Gastrocnemius medialis (tissue), 4 donors: ENCODE measurements around the gene SLC1A1. TPM values are rescaled to one million over a fixed set of nuclear protein-coding genes. Genes with fewer than 3 reads are reported as not detected.
A peak's percentile ranks its signal among the peaks of the same experiment; 100 is the strongest.

Experiments used
- ATAC-seq, 2 donors: fragments of 150-250 bp; one replicate each; pipeline ENCODE4 v1.9.1; 2016
- DNase-seq, 2 donors: peaks; one replicate each; pipeline ENCODE4 v3.0.0-alpha.2; 2019
- H3K27ac ChIP-seq, 4 donors: fragments of 200-600 bp; sonication (generic); 1 replicate in 1 of 4; 2 replicates in 3 of 4; pipeline ENCODE4 v1.5.1; 2016 to 2018; ENCODE audit warnings: mild to moderate bottlenecking in 2 of 4, moderate library complexity in 1 of 4
- H3K27me3 ChIP-seq, 3 donors: fragments of 200-600 bp; sonication (generic) in 2 of 3; 1 replicate in 1 of 3; 2 replicates in 2 of 3; pipeline versions ENCODE4 v1.5.1 to v1.6.0; 2016 to 2019; ENCODE audit warnings: mild to moderate bottlenecking in 1 of 3, moderate library complexity in 1 of 3
- H3K36me3 ChIP-seq, 2 donors: fragments of 200-600 bp; sonication (generic) in 1 of 2; one replicate each; pipeline ENCODE4 v1.5.1; 2017 to 2018
- H3K4me1 ChIP-seq, 2 donors: fragments of 200-600 bp; sonication (generic) in 1 of 2; one replicate each; pipeline ENCODE4 v1.5.1; 2016 to 2017; ENCODE audit warnings: mild to moderate bottlenecking in 2 of 2
- H3K4me3 ChIP-seq, 4 donors: fragments of 200-600 bp; sonication (generic) in 3 of 4; 1 replicate in 1 of 4; 2 replicates in 3 of 4; pipeline ENCODE4 v1.5.1; 2016 to 2019; ENCODE audit warnings: mild to moderate bottlenecking in 2 of 4
- H3K9me3 ChIP-seq, 3 donors: fragments of 200-600 bp; sonication (generic) in 2 of 3; 1 replicate in 1 of 3; 2 replicates in 2 of 3; pipeline ENCODE4 v1.5.1; 2016 to 2019
- CTCF ChIP-seq, 5 experiments: fragments of 450-650 bp in 3 of 5; fragments of 200-600 bp in 2 of 5; sonication (generic) in 2 of 5; IDR thresholded peaks in 4 of 5; conservative IDR thresholded peaks in 1 of 5; 1 replicate in 4 of 5; 2 replicates in 1 of 5; pipeline ENCODE4 v1.5.1; 2016 to 2019; ENCODE audit warnings: antibody characterized with exemption in 5 of 5, mild to moderate bottlenecking in 3 of 5, moderate library complexity in 3 of 5
- POLR2A ChIP-seq, 2 donors: fragments of 450-650 bp; IDR thresholded peaks; one replicate each; pipeline ENCODE4 v1.6.1; 2017; ENCODE audit warnings: antibody characterized with exemption in 2 of 2, mild to moderate bottlenecking in 2 of 2, moderate library complexity in 2 of 2
- in situ Hi-C, 4 donors: fragments of 200-750 bp; cut with MboI; loops; one replicate each; pipeline versions ENCODE4 v1.15.0 to v1.8.0; 2017; ENCODE audit warnings: low sequenced_read_pairs in 4 of 4
- intact Hi-C: fragments of 100-400 bp; cut with DNase I; formaldehyde crosslinking; loops from one replicate; pipeline ENCODE4 v1.15.1; 2023; ENCODE audit warnings: low total_unique reads
- total RNA-seq, 4 donors: library from RNA; depleted of rRNA; stranded (reverse); fragments of >200 nt; gene quantifications; one replicate each; pipeline versions ENCODE4 v1.1.0 to v1.2.3, GENCODE V29; 2016

The SLC1A1 gene
- total RNA-seq, 4 donors from 2014 or later, result 1.2 to 2.2 (median 1.6) TPM

DNA sequence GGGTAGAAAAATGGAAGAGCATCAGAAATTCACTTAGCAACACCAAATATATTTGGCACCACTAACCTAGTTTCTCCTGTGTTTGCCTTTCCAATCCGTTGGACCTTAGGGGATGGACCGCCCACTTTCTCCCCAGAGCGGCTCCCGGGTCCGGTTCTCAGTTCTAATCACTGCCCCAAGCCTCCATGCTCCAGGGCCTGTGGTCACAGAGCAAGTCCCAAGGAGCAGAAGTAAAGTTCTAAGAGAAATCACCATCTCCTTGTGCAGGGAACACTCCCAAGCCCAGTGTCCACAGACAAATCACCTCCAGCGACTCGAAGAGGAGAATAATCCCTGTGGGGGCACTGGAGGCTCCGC, 728 bp upstream of the SLC1A1 start:
- peaks cover 3 to 13% of the 10 kb centered on the region in 2 donors for H3K4me1 ChIP-seq
- no peaks in the 10 kb centered on the region for H3K36me3 ChIP-seq
- in situ Hi-C loops, result no loop called here
- no peak for TF ChIP-seq CTCF (IDR thresholded peaks at IDR 0.05 in 4 of 5, conservative IDR thresholded peaks at IDR 0.05 in 1 of 5)
- no peak for TF ChIP-seq POLR2A (IDR thresholded peaks at IDR 0.05)
- H3K27ac ChIP-seq, result peak overlapping the region; percentile 33 to 68 (median 62)
- DNase-seq (no peak), ATAC-seq (peak; percentile 24 to 40)
- intact Hi-C loops, result no loop called here
- peaks cover 0 to 5% (median 0%) of the 10 kb centered on the region in 3 donors for H3K27me3 ChIP-seq
- H3K4me3 ChIP-seq, result peak overlapping the region; percentile 64 to 80 (median 70)
- H3K9me3 ChIP-seq, result no peaks in the 10 kb centered on the region

- peaks cover 3 to 13% of the 10 kb centered on the region in 2 donors for H3K4me1 ChIP-seq
- no peak for DNase-seq
- peak in 1 of 2 donors; percentile 9 for ATAC-seq
- H3K27me3 ChIP-seq, result peaks cover 0 to 5% (median 0%) of the 10 kb centered on the region in 3 donors
- H3K4me3 ChIP-seq, result peak overlapping the region; percentile 64 to 80 (median 70)
- intact Hi-C loops, result loop anchor here (5.0 kb wide), 1 partner anchor 66 kb away; no protein-coding TSS in a partner anchor
- TF ChIP-seq POLR2A (IDR thresholded peaks at IDR 0.05), result no peak
- TF ChIP-seq CTCF (IDR thresholded peaks at IDR 0.05 in 4 of 5, conservative IDR thresholded peaks at IDR 0.05 in 1 of 5), result no peak
- in situ Hi-C loops, result no loop called here
- no peaks in the 10 kb centered on the region for H3K9me3 ChIP-seq
- no peaks in the 10 kb centered on the region for H3K36me3 ChIP-seq
- H3K27ac ChIP-seq, result peak overlapping the region in 3 of 4 donors; percentile 58 to 68 (median 66)
These were observed 697 bp downstream of the SLC1A1 start for GRCh38 chr9:4490705-4491625.

GRCh38 chr9:4491626-4491975, 1.3 kb downstream of the SLC1A1 start:
- no peak for TF ChIP-seq CTCF (IDR thresholded peaks at IDR 0.05 in 4 of 5, conservative IDR thresholded peaks at IDR 0.05 in 1 of 5)
- no peak for TF ChIP-seq POLR2A (IDR thresholded peaks at IDR 0.05)
- intact Hi-C loops, result loop anchor here (5.0 kb wide), 1 partner anchor 66 kb away; no protein-coding TSS in a partner anchor
- Histone ChIP-seq H3K4me1 (peaks cover 3 to 13% of the 10 kb centered on the region in 2 donors), H3K27ac (no peak overlapping the region), H3K4me3 (peak overlapping the region; percentile 64 to 80 (median 70)), H3K9me3 (no peaks in the 10 kb centered on the region), H3K27me3 (peaks cover 0 to 5% (median 0%) of the 10 kb centered on the region in 3 donors), H3K36me3 (no peaks in the 10 kb centered on the region)
- no peak for ATAC-seq
- DNase-seq, result no peak
- in situ Hi-C loops, result no loop called here

DNA sequence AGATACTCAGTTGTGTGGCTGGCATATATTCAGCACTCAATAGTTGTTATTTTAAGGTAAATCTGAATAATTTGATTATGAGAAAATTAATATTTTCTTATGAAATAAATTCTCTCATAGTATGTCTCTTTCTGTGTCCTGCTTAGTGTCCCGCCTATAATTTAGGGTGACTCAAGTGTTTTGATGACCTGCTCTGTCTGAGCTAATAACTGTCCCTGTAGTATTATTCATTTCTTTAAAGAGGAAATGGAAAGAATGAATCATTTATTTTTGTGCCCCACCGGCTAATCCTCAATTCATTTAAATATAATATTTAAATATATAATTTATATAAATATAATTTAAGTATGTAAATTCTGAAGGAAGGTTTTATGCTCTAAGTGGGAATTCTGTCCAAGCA, 4.1 kb downstream of the SLC1A1 start:
- Histone ChIP-seq H3K27ac (no peak overlapping the region), H3K27me3 (peaks cover 0 to 5% (median 0%) of the 10 kb centered on the region in 3 donors), H3K4me3 (no peak overlapping the region), H3K36me3 (no peaks in the 10 kb centered on the region), H3K9me3 (no peaks in the 10 kb centered on the region), H3K4me1 (peaks cover 3 to 13% of the 10 kb centered on the region in 2 donors)
- TF ChIP-seq POLR2A (IDR thresholded peaks at IDR 0.05) (no peak), CTCF (IDR thresholded peaks at IDR 0.05 in 4 of 5, conservative IDR thresholded peaks at IDR 0.05 in 1 of 5) (no peak)
- no peak for DNase-seq
- no peak for ATAC-seq
- in situ Hi-C loops (no loop called here), intact Hi-C loops (loop anchor here (5.0 kb wide), 1 partner anchor 63 kb away; no protein-coding TSS in a partner anchor)
